ENCODE measurements around the gene ZBTB8A.

The ZBTB8A gene

GRCh38 chr1:32650752-32651460, 111.7 kb downstream of the ZBTB8A start, which contains the start of gene RBBP4:
TSS of gene RBBP4 (plus strand) at chr1:32651208. CDS start at chr1:32651307, 99 bp downstream.
- peaks cover 52% of the 10 kb centered on the region for H3K36me3 Mint-ChIP-seq (ENCODE audit: low read depth)
- no peaks in the 10 kb centered on the region for H3K27me3 Mint-ChIP-seq
- H3K27ac Mint-ChIP-seq: peak within 1 kb of the TSS; percentile 100
- H3K4me1 Mint-ChIP-seq (ENCODE audit: low read depth): peaks cover 70% of the 10 kb centered on the region
- no peaks in the 10 kb centered on the region for H3K9me3 Mint-ChIP-seq
- peak within 1 kb of the TSS; percentile 99 for H3K4me3 Mint-ChIP-seq

GRCh38 chr1:32651461-32652073, 112.3 kb downstream of the ZBTB8A start:
- Mint-ChIP-seq H3K36me3 (ENCODE audit: low read depth) (peaks cover 54% of the 10 kb centered on the region), H3K4me3 (peak overlapping the region; percentile 99), H3K4me1 (ENCODE audit: low read depth) (peaks cover 71% of the 10 kb centered on the region), H3K27me3 (no peaks in the 10 kb centered on the region), H3K27ac (peak overlapping the region; percentile 100), H3K9me3 (no peaks in the 10 kb centered on the region)

GRCh38 chr1:32652244-32652962, 113.2 kb downstream of the ZBTB8A start:
- Mint-ChIP-seq H3K27me3 (no peaks in the 10 kb centered on the region), H3K36me3 (ENCODE audit: low read depth) (peaks cover 62% of the 10 kb centered on the region), H3K27ac (peak overlapping the region; percentile 100), H3K4me3 (peak overlapping the region; percentile 99), H3K9me3 (no peaks in the 10 kb centered on the region), H3K4me1 (ENCODE audit: low read depth) (peaks cover 75% of the 10 kb centered on the region)
